ENCODE measurements around the gene RNF31.

Gene RNF31

DNA sequence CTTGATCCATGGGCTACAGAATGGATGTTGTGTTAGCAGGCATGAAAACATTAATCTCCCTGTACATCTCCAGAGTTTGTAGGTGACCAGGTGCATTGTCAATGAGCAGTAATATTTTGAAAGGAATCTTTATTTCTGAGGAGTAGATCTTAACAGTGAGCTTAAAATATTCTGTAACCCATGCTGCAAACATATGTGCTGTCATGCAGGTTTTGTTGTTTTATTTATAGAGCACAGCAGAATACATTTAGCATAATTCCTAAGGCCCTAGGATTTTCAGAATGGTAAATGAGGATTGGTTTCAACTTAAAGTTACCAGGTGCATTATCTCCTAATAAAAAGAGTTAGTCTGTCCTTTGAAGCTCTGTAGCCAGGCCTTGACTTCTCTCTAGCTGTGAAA, 20.4 kb upstream of the RNF31 start:
- no peak for FAIRE-seq
- no peak for TF ChIP-seq POLR2A (IDR thresholded peaks at IDR 0.05; ENCODE audit: low read depth, low read length)

DNA sequence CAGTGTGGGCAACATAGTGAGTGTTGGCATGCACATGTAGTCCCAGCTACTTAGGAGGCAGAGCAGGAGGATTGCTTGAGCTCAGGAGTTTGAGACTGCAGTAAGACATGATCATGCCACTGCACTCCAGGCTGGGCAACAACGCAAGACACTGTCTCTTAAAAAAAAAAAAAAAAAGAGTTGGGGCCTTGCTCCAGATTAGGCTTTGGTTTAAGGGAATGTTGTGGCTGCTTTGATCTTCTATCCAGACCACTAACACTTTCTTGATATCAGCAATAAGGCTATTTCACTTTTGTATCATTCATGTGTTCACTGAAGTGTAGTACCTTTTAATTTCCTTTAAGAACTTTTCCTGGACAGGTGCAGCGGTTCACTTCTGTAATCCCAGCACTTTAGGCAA, 19.6 kb upstream of the RNF31 start:
- FAIRE-seq (no peak), DNase-seq (ENCODE audit: insufficient read length, low spot score) (no peak)
- TF ChIP-seq POLR2A (IDR thresholded peaks at IDR 0.05; ENCODE audit: low read depth, low read length) = no peak

More for the DNA sequence above, 20.4 kb upstream of the RNF31 start:
- DNase-seq (ENCODE audit: insufficient read length, low spot score) = no peak

DNA sequence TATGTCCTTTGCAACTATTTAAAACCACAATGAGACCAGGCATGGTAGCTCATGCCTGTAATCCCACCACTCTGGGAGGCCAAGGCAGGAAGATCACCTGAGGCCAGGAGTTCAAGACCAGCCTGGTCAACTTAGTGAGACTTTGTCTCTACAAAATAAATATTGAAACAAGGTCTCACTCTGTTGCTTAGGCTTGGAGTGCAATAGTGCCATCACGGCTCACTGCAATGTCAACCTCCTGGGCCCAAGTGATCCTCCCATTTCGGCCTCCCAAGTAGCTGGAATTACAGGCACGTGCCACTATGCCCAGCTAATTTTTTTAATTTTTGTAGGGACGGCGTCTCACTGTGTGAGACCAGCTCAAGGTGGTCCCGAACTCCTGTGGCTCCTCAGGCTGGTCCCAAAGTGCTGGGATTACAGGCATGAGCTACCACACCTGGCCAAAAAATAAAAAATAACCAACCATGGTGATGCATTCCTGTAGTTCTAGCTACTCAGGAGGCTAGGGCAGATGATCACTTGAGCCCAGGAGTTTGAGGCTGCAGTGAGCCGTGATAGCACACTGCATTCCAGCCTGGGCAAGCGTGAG, 17.8 kb upstream of the RNF31 start:
- no peak for TF ChIP-seq POLR2A (IDR thresholded peaks at IDR 0.05; ENCODE audit: low read depth, low read length)
- FAIRE-seq (no peak), DNase-seq (ENCODE audit: insufficient read length, low spot score) (no peak)

DNA sequence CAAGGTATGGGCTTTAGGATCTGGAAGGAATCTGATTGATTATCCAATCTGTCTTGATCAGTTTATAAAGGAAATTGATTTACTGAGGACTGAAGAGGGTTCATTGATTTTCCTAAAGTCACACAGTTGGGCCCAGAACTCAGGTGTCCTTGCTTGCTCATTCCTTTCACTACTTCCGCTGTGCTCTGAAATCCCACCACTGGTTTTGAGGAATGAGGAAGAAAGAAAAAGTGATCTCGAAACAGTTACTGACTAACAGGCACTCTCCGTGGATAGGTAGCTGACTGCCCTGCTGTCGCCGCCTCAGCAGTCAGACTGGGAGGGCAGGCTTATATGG, 16.9 kb upstream of the RNF31 start, which contains the start of gene FITM1:
Gene FITM1 (plus strand): TSS at position 280 of the 337 bp plus-strand sequence. CDS start 905 bp downstream, outside the sequence.
- FAIRE-seq (no peak), DNase-seq (ENCODE audit: insufficient read length, low spot score) (no peak)
- no peak for TF ChIP-seq POLR2A (IDR thresholded peaks at IDR 0.05; ENCODE audit: low read depth, low read length)

DNA sequence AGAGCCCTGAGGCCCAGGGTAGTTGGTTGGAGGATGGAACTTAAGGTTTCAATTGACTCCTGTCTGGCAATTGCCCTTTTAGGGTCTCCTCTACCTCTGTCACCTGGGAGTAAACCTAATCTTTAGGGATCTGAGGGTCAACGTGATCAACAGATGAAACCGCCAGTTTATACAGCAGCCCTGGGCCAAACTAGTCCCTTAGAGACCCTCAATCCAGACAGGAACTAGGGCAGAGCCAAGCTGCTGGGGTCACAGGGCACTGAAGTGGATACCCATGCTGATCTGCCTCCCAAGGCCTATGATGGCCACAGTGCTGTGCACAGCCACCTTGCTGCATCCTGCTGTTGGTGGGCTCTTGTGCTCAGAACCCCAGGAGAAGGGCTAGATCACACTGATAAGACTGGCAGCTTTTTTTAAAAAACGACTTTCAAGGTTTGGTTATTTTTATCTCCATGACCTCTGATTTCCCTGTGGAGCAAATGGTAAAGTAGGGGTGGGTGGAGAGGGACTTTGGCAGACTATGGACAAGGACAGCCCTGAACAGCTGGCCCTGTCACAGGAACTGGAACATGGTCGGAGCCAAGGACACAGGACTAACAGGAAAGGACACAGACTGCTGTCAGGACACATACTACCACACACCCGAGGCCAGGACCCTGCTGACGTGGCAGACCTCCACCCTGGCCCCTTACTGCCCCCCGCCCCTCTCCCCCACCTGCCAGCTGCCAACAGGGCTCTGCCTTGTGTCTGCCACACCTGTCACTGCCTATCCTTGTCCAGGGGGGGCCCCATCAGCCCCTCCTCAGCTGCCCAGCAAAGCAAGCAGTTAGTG, 16.4 kb upstream of the RNF31 start:
- TF ChIP-seq POLR2A (IDR thresholded peaks at IDR 0.05; ENCODE audit: low read depth, low read length) = no peak
- DNase-seq (ENCODE audit: insufficient read length, low spot score) = no peak
- FAIRE-seq = no peak

DNA sequence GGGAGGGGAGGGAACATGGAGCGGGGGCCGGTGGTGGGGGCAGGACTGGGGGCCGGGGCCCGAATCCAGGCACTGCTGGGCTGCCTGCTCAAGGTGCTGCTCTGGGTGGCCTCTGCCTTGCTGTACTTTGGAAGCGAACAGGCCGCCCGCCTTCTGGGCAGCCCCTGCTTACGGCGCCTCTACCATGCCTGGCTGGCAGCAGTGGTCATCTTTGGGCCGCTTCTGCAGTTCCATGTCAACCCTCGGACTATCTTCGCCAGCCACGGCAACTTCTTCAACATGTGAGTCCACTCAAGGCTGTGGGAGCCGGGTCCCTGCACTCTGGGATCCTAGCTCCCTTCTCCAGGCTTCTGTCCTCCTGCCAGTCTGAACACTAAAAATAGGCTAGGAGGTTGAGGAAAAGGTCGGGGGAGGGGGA, 15.7 kb upstream of the RNF31 start:
- TF ChIP-seq POLR2A (IDR thresholded peaks at IDR 0.05; ENCODE audit: low read depth, low read length) = no peak
- DNase-seq (ENCODE audit: insufficient read length, low spot score) (no peak), FAIRE-seq (no peak)

DNA sequence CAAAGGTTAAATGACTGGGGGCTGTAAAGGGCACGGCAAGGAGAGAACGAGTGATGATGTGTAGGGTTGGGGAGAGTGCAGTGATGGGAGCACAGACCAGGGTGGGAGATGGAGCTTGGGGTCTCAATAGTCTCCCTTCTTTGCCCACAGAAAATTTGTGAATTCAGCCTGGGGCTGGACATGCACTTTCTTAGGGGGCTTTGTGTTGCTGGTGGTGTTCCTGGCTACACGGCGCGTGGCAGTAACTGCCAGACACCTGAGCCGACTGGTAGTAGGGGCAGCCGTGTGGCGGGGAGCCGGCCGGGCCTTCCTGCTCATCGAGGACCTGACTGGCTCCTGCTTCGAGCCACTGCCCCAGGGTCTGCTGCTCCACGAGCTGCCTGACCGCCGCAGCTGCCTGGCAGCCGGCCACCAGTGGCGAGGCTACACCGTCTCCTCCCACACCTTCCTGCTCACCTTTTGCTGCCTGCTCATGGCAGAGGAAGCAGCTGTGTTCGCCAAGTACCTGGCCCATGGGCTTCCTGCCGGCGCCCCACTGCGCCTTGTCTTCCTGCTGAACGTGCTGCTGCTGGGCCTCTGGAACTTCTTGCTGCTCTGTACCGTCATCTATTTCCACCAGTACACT, 15.1 kb upstream of the RNF31 start:
- FAIRE-seq (no peak), DNase-seq (ENCODE audit: insufficient read length, low spot score) (no peak)
- no peak for TF ChIP-seq POLR2A (IDR thresholded peaks at IDR 0.05; ENCODE audit: low read depth, low read length)

DNA sequence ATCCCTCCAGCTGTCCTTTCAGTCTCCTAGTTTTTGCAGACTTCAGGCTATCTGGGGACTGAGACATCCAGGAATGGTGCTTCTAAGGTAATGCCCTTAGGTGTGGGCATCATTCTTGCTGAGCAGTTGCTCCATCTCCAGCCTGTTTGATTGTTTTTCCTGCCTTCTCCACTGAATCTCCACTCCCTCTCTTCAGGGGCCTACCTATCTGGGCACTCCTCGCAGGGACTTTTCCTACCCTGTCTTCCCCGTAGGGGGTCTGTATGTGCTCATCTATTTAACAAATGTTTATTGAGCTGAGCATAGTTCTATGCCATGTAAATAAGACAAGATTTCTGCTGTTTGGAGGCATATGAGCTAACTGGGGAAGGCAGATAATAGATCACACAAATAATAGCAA, 14.3 kb upstream of the RNF31 start:
- FAIRE-seq = no peak
- TF ChIP-seq POLR2A (IDR thresholded peaks at IDR 0.05; ENCODE audit: low read depth, low read length) = no peak
- DNase-seq (ENCODE audit: insufficient read length, low spot score) = no peak

DNA sequence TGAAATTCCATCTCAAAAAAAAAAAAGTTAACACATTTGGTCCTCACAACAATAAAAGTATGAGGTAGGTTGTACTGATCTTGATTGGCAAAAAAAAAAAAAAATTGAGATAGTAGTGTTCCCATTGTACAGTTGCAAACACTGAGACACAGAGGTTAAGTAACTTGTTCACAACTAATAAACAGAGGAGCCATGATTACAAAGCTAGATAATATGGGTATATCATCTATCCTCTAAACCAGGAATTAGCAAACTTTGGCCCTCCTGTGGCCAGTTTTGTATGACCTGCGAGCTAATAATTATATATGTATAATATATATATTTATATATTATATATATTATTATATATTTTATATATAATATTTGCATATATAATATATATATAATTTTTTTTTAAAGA, 13.6 kb upstream of the RNF31 start:
- DNase-seq (ENCODE audit: insufficient read length, low spot score) (no peak), FAIRE-seq (no peak)
- no peak for TF ChIP-seq POLR2A (IDR thresholded peaks at IDR 0.05; ENCODE audit: low read depth, low read length)

DNA sequence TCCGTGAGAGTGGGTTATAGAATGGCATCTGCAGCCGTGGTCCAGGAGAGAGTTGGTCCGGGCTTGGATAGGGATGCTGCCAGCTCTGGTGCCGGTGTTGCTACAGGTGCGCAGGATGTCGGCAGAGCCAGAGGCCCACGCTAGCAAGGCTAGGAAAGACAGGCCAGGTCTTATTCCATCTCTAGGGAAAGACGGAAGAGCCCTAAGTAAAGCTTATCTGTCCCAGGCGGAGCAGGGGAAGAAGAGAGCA, 11.8 kb upstream of the RNF31 start:
- FAIRE-seq = no peak
- DNase-seq (ENCODE audit: insufficient read length, low spot score) = no peak
- TF ChIP-seq POLR2A (IDR thresholded peaks at IDR 0.05; ENCODE audit: low read depth, low read length) = no peak

DNA sequence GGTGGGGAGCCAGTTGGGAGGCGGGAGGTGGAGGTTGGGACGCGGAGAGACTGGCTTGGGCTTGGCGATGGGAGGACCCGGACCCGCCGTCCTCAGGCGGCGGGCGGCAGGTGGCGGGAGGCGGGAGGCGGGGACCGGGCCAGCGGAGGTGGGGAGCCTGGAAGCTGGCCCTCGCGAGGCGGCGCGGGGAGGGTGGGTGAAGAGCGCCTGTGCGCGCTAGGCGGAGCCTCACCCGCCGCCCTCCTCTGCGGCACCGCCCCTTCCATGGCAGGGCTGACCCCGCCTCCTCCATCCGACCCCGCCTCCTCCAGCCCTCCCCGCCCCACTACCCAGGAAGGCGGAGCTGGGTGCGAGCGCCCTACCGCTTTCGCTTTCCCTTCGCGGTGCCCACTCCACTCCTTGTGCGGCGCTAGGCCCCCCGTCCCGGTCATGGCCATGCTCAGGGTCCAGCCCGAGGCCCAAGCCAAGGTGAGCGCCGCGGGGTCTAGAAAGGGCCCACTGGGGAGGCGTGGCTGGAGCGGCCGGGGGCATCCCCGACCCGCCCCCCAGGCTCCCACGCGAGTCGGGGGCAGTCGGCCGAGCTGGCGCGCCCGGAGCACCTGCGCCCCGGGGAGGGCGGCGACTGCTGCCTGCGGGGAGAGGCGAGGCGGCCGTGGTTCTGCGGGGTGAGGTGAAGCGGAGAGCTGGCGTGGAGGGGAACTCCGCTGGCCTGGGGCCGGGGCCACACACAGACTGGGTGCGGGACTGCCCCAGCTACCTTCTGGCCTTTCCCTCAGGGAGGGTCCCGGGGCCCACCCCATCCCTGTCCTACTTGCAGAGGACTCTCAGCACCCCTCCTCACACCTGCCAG, 11.2 kb upstream of the RNF31 start, which contains the start of gene PSME1:
Gene PSME1 (plus strand): TSS at position 361 of the 850 bp plus-strand sequence. CDS start 69 bp downstream, at position 430.
- peak; percentile 22; the same call in 1 of the 2 replicates for TF ChIP-seq POLR2A (IDR thresholded peaks at IDR 0.05; ENCODE audit: low read depth, low read length)
- FAIRE-seq (peak; percentile 81), DNase-seq (ENCODE audit: insufficient read length, low spot score) (peak; percentile 59)

DNA sequence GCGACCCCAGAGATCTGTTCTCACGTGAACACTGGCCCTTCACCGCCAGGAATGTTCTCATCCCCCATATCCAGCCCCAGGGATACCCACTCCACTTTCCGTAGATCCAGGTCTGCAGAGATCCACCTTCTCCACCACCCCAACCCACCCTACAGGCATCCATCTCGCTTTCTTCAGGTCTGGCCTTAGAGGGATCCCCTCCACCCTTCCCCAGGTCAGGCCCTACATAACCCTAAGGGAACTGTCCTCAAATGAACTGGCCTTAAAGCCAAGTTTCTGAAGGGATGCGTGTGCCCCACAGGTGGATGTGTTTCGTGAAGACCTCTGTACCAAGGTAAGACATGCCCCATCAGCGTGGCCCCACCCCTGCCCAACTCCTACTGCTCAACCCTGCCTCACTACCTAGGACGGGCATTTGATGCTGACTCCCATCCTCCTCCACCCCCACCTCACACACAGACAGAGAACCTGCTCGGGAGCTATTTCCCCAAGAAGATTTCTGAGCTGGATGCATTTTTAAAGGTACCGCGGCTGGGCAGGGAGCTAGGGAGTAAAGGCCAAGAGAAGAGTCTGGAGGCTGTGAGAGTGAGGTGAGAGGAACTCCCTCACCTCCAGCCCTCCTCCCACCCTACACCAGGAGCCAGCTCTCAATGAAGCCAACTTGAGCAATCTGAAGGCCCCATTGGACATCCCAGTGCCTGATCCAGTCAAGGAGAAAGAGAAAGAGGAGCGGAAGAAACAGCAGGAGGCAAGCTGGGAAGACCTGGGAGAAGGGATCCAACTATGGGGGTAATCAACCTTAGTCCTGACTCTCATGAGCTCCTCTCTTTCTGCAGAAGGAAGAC, 10.4 kb upstream of the RNF31 start:
- FAIRE-seq (no peak), DNase-seq (ENCODE audit: insufficient read length, low spot score) (no peak)
- TF ChIP-seq POLR2A (IDR thresholded peaks at IDR 0.05; ENCODE audit: low read depth, low read length) = no peak
